Measurements from ENCODE around the gene UCHL1.
A peak's percentile ranks its signal among the peaks of the same experiment; 100 is the strongest.
"Not testable (repeated sequence)": the region's sequence is repeated elsewhere in the genome, so short reads cannot be mapped to it uniquely, and the experiment has no call there.

Gene UCHL1

DNA sequence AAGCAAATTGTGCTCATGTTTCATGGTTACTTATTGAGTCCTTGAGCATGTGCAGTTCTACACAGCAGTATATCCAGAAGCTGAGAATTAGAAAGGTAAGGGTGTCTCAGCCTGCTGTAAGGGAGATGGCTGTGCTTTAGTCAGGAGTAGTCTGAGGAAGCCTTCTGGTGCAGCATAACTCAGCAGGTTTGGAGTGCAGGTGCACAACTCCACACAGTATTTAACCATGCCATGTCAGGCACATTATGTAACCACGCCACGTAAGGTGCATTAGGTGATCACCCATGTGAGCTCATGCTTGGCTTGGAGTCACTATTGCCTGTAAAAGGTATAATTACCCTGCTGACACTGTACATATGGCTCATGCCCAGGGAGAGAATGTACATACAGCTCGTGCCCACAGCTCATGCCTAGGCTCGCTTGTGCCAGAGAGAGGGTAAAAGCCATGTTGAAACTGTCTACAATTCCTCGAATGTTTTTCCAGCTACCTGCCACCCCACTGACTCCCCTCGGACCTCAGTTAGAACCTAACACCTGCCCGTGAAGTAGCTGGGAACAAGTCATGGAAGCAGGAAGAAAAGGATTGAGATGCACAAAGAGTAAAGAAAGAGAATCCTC is 37.8 kb downstream of the UCHL1 start:
- DNase-seq = no peak

DNA sequence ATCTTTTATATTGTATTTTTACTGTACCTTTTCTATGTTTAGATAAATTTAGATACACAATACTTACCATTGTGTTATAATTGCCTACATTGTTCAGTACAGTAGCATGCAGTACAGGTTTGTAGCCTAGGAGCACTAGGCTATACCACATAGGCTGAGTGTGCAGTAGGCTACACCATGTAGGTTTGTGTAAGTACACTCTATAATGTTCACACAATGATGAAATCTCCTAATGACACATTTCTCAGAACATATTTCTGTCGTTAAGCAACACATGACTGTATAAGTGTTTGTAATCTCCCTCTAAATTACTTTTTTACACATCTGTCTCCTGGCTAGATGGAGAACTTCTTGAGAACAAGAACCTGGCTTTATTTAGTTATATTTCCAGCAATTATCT is 40.3 kb downstream of the UCHL1 start:
- no peak for DNase-seq

DNA sequence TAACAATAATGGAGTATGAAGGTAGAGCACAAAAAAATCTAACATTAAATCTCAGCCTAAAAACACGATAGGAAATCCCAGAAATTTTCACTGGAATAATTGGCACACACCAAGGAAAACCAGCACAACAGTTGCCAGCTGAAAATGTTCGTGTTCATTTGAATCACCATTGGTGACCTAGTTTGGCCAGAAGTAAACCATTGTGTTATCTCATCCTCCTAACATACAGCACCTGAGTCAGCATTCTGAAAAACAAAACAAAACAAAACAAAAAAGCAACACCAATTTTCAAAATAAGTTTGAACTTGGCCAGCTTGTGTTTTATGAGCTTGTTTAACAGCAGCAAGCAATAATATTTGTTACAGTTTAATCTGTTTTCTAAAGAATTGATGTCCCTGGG is 41.1 kb downstream of the UCHL1 start:
- DNase-seq = no peak

DNA sequence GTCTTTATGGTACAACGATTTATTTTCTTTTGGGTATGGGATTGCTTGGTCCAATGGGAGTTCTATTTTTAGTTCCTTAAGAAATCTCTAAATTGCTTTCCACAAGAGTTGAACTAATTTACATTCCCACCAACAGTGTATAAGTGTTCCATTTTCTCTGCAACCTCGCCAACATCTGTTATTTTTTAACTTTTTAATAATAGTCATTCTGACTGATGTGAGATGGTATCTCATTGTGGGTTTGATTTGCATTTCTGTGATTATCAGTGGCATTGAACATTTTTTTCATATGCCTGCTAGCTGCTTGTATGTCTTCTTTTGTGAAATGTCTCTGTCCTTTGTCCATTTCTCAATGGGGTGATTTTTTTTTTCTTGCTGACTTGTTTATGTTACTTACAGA is 42.8 kb downstream of the UCHL1 start:
- no peak for DNase-seq

DNA sequence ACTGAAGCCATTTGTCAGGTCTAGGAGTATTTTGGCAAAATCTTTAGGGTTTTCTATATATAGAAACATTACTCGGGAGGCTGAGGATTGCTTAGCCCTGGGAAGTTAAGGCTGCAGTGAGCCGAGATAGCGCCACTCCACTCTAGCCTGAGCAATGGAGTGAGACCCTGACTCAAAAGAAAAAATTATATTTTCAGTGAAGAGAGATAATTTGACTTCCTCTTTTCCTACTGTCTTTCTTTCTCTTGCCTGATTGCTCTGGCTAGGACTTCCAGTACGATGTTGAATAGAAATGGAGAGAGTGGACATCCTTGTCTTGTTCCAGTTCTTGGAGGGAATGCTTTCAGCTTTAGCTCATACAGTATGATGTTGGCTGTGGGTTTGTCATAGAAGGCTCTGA is 44.4 kb downstream of the UCHL1 start:
- DNase-seq = no peak

DNA sequence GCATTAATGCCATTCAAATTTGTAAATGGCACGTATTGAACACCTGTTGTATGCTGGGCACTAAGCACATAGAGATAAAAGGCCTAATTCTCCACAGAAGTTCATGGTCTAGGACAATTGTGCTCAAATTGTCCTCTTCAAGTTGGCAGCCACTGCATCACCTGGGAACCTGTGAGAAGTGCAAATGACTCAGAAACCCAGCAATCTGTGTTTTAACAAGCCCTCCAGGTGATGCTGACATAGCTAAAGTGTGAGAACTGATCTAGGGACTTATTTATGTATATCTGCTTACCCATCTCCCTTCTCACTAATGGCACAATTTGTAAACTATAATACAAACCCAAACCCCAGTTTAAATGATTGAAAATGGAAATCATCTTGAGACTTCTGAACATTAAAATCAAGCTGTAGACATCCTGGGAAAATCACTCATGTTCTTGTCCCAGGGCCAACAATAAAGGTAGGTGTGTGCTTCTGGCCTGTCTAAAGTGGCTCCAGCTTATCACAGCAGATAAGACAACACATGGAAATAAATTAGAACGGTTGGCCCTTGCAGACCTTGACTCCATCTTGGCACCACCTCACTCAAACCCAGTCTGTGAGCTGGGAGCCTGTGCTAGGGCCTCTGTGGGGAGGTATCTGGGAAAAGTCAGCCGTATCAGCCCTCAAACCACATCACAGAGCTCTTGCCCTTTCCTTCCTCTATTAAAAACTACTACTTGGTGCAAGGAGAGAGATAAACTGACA is 46.8 kb downstream of the UCHL1 start:
- no peak for DNase-seq

DNA sequence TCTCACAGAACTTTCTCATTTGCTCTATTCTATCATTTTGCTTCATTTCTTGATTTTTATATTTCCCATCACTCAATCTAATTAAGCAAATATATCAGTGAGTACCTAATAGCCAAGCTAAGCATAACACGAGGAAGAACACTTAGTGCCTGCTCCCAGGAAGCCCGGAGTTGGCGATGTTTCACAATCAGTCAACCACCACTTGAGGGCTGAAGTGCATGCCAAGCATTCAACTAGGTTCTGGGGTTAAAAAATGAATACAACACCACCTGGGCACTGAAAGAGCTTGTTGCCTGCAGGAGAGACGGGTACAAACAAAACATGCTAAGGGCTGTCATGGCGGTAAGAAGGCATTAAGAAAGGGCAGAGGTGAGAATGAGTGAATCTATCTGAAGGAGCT is 47.5 kb downstream of the UCHL1 start:
- no peak for DNase-seq

DNA sequence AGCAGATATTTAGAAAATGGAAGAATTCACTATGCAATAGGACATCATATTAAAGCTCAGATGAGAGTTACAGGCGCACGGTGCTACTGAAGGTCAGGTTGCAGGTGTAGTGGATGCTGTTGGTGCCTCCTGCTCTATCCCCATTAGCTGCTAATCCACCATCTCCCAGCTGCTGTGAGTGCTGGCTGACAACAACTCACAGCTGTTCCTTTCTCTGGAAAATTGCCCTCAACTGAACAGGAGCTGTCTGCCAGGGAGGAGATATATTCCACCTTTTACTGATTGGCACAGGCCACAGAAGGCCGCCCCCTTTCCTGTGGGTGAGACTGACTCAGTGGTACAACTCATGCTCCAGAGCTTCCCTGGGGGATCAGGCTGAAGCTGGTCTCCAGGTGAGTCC is 48.7 kb downstream of the UCHL1 start:
- peak; percentile 79 for DNase-seq

DNA sequence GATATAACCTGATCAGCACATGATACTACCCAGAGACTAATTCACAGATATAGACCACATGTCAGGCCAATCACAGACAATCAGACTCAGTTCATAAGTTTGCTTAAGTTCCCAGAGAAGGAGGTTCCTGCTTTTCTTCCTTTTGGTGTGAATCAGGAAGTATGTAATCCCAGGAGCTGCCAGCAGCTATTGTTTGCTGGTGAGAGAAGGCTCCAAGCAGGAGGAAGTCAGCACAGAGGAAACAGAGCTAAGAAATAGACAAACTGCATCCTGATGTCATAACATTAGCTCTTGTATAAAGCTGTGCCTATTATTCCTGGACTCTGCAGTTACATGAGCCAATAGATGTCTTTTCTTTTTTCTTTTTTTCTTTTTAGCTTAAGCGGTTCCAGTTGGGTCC is 50.9 kb downstream of the UCHL1 start:
- no peak for DNase-seq

DNA sequence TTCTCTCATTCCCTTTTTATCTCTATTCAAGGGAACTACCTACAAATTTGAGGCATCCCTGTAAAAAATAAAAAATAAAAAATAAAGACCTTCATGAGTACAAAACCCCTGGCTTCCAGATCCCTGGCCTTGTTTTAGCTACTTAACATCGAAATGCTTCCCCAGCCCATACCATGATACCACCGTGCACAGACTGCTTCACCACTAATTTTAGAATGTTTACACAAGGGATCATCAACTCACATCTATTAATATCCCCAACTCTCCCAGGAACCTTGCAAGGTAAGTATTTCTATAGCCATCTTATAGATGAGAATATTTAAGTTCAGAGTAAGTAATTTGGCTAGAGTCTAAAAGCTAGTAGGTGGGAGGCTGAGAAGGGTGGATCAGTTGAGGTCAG is 51.7 kb downstream of the UCHL1 start:
- DNase-seq = no peak

DNA sequence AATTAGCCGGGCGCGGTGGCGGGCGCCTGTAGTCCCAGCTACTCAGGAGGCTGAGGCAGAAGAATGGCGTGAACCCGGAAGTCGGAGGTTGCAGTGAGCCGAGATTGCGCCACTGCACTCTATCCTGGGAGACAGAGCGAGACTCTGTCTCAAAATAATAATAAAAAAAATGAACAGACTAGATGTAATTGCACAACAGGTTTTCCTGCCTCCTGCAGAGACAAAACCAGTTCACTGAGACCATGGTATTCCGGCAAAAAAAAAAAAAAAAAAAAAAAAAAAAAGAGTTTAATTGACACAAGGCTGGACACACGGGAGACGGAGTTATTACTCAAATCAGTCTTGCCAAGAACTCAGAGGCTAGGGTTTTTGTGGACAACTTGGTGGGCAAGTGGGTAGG is 58.7 kb downstream of the UCHL1 start:
- not testable (repeated sequence) for DNase-seq

DNA sequence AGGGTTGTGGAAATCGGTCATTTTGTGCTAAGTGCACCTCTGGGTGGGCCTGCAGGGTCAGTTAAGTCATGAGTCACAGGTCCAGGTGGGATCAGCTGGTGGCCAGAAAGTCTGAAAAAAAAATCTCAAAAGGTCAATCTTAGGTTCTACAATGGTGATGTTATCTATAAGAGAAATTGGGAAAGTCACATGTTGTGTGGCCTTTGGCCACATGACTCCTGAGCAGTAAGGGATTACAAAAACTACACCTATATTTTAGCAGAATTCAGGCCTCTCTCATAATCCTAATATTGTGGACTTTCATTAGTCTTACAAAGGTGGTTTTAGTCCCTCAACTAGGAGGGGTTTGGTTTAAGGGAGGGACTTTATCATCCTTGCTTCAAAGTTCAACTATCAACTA is 59.1 kb downstream of the UCHL1 start:
- DNase-seq = no peak

All from NCI-H2171 treated with DMSO at 0.1 percent for 48 hours (cell line).